NCI-H128 (cell line): ENCODE measurements around the gene STX8.
"Not testable (repeated sequence)": the region's sequence is repeated elsewhere in the genome, so short reads cannot be mapped to it uniquely, and the experiment has no call there.

Experiments
- DNase-seq: peaks from one replicate; lab custom pipeline; 2025; ENCODE audit not compliant: unreplicated experiment; lab: John Stamatoyannopoulos, UW

STX8 gene

DNA sequence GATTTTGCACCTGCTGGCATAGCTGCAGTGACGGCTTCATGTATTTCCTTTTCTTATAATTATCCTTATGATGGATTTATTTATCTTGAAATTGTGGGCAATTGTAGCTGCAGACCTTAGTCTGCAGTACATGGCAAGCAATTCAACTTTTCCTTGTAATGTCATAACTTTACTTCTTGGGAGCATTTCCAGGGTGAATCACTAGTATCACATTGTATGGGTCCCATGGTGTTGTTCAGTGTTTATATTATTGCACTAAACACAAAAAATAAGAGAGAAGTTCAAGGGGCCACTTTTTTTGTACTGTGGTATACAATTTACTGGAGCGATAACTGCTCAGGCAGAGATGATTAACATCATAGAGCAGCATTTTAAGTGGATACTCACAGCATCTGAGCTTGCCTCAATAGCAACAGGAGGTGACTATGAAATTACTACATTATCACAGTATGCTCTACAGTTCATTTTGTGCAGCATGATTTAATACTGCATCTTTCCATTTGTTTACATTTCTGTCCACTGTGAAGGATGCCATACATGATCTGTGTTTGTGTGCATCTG lies 169.5 kb downstream of the STX8 start:
- no peak for DNase-seq

GRCh38 chr17:9403257-9403656 lies 172.4 kb downstream of the STX8 start:
- DNase-seq, result no peak

DNA sequence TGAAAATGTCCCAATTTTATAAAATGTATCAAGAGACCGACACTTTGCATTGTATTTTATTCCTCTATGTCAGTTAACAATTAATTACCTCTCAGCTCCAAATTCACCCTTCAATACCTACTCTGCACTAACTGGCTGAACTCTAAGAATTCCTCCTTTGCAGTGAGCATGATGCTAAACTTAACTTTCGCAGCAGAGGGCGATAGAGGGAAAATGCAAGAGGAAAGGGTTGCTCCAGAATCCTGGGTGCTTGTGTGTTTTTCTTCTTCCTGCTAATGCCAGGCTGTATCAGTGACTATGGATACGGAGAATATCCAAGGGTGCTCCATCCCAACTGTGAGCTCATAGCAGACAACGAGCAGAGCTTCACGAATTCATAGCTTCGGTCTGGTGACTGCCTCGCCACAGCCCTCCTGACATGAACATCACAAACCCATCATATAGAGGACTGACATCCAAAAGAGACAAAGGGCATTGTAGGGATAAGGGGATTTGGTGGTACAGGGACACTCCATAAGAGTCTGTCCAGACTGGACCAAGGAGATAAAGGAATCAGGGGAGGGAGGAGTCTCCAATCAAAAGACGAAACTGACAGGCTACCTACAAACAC lies 172.9 kb downstream of the STX8 start:
- no peak for DNase-seq

DNA sequence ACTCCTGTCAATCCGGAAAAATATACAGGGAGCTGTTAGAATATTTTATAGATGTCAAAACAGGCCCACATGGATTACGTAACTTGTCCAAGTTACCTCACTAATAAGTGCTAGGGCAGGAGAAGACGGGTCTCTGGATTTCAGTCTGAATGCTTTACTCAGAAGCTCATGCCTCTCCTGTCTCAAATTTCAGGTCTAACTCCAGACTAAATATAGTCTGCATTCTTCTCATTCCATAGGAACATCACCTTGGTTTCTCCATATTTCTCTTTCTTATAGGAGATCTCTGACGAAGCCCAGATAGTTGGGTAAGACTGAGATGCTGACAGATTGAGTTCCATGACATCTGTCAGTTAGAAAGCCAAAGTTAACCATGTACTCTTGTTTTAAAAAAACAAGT lies 174.2 kb downstream of the STX8 start:
- no peak for DNase-seq

- no peak for DNase-seq
Observed at GRCh38 chr17:9389111-9389527, 186.5 kb downstream of the STX8 start.

DNA sequence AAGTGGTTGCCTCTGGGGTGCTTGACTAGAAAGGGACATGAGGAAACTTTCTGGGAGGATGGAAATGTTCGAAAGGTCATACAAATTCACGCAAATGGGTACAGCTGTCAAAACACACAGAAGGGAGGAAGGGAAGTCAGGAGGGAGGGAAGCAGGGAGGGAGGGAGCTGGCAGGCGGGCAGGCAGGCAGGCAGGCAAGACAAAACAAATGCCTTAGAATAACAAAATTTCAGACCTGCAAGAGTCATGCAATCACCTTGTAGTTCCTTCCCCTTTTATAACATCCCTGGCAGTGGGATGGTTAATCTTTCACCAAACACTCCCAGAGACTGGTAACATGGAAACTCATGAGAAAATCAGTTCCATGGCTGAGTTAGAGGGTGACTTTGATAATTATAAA lies 189.2 kb downstream of the STX8 start:
- DNase-seq, result no peak

- no peak for DNase-seq
Observed at GRCh38 chr17:9383826-9384225, 191.8 kb downstream of the STX8 start.

- DNase-seq, result no peak
Observed at GRCh38 chr17:9382626-9383025, 193.0 kb downstream of the STX8 start.

DNA sequence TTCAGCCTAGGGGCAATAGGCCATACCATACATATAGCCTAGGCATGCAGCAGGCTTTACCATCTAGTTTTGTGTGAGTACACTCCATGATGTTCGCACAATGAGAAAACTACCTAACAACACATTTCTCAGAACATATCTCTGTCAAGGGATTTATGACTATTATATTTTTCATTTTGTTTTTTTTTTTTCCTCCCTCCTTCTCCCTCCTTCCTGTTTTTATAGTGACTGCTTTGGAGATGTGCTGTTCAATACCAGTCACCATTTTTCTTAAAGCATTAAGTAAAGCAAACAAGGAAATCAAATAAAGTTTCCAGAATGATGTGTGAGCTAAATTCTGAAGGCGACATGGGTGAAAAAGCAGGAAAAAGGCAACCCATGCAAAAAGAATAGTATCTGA lies 194.6 kb downstream of the STX8 start:
- DNase-seq, result no peak

DNA sequence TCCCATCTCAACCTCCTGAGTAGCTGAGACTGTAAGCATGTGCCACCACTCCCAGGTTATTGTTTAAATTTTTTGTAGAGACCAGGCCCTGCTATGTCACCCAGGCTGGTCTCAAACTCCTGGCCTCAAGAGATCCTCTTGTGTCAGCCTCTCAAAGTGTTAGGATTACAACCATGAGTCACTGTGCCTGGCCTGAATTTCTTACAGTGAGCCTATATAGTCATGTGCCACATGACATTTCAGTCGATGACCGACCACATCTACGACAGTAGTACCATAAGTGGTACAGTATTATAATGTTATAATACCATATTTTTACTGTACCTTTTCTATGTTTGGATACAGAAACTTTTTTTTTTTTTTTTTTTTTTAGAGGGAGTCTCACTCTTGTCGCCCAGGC lies 195.3 kb downstream of the STX8 start:
- DNase-seq, result no peak

DNA sequence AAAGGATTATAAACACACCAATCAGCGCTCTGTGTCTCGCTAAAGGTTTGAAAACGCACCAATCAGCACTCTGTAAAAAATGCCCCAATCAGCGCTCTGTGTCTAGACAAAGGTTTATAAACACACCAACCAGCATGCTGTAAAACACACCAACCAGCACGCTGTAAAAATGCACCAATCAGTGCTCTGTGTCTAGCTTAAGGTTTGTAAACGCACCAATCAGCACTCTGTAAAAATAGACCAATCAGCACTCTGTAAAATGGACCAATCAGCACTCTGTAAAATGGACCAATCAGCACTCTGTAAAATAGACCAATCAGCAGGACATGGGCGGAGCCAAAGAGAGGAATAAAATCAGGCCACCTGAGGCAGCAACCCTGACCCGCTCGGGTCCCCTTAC lies 199.4 kb downstream of the STX8 start:
- DNase-seq, result not testable (repeated sequence)

- DNase-seq, result peak; percentile 55
Observed at GRCh38 chr17:9371019-9371418, 204.6 kb downstream of the STX8 start.

DNA sequence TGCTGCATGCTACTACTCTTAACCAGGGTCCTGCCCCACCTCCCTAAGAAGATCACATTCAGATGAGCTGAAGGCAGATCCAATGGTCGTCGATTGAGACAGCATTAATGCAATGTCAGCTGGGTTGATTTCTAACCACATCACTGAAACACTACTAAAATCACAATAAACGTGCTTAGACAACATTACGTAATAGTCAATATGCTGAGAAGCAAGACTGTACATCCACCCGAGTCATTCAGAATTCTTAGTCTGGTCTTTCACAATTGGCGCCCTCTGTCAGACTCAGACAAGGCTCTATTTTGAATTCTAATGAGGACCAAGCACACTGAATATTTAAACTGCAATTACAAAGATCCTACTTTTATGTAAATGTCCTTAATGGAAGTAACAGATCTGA lies 205.2 kb downstream of the STX8 start:
- no peak for DNase-seq

GRCh38 chr17:9368631-9369030 lies 207.0 kb downstream of the STX8 start:
- DNase-seq, result no peak

- DNase-seq, result no peak
Observed at GRCh38 chr17:9367156-9367555, 208.5 kb downstream of the STX8 start.

GRCh38 chr17:9364837-9365430 lies 210.7 kb downstream of the STX8 start:
- no peak for DNase-seq

DNA sequence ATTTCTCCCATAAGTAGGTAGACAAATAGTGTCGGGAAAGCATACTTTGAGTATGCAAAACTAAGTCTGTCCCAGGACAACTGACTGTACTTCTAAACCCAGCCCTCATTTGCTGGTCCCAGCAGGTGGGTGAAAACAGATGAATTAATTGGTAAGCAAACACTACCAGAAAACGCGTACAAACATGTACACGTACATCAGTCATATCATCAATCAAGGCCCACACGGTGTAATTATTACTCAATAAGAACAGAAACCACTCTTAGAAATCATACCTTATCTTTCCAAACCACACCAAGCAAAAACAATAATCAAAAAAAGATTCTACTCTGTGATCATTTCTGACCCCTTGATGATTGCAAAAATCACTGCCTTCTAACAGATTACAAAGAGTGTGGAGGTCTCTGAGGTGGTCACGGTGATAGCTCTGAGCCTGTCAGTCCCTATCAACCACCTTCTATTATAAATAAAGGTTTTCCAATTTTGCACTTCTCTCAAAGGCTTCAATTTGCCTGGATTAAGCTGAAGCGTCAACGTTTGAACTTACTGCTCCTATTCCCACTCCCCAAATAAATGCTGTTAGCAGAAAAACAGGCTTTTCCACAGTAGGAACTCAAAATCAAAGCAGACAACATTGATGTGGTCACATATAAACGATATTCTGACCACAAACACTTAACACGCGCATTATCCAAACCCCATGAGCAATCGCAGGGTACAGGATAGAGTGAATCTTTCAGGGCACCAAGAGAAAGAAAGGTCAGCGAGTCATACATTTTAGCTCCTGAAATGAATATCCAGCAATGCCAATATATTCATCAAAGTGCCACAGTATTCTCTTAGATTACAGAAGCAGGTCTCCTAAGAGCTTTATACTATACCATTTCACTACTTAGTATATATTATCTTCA lies 211.9 kb downstream of the STX8 start:
- DNase-seq, result no peak

GRCh38 chr17:9361188-9361955 lies 214.2 kb downstream of the STX8 start:
- no peak for DNase-seq

DNA sequence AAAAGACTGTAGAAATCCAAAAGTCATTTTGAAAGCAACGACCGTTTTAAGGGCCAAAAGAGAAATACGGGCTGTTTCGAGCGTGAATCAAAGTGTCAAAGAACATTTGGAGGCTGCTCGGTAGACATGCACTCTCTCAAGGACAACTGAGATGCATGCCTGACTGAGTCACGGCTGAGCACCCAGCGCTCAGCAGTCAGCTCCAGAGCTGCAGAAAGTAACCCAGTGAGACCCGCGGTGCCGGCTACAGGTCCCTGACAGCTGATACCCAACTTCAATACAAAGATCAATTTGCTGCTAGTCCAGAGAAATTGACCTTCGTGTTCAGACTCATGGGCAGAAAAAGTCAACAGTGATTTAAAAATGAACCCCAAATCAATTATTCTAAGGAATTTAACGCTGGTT lies 214.9 kb downstream of the STX8 start:
- DNase-seq, result no peak

DNA sequence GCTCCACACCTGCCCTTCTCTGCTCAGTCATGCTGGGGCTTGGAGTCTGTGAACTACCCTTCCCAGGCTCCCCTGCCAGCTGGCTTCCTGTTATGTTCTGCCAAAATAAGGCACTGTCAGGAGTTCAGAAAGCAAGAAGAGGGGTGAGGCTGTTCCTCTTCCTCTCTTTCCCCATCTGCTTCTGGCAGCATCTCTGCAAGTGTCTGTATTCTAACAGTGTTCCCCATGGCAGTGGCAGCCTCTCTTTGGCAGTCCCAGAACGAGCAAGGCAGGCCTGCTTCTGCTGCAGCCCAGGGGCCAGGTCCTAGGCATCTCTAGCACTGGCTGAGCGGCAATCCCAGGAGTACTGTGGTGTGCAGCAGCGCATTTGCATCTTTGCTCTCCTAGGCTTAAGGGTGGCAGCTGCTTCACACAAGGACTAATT lies 219.1 kb downstream of the STX8 start:
- DNase-seq, result no peak

GRCh38 chr17:9355846-9356245 lies 219.8 kb downstream of the STX8 start:
- no peak for DNase-seq
